NCI-H1417 (cell line): ENCODE data around the gene ABI3BP.

Source experiments
- DNase-seq, 3 experiments: peaks; one replicate each; lab custom pipeline; 2025; lab: John Stamatoyannopoulos, UW

Gene ABI3BP

DNA sequence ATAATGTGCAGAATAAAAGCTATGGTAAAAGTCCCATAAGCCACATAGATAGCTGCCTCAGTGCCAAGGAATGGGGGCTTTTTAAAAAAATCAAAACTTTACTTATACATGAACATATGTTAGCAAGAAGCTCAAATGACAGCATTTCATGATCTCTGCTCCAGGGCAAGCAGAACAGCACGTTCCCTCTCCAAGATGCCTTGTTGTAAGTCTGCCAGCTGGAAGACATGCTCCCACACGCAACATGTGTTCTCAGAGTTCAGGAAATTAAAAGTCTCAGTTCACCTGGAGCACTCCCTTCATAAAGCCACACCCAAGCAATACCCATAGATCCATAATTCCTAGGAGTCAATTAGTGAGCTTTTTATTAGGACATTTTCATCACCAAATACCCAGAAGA, 52.2 kb downstream of the ABI3BP start:
- no peak for DNase-seq

DNA sequence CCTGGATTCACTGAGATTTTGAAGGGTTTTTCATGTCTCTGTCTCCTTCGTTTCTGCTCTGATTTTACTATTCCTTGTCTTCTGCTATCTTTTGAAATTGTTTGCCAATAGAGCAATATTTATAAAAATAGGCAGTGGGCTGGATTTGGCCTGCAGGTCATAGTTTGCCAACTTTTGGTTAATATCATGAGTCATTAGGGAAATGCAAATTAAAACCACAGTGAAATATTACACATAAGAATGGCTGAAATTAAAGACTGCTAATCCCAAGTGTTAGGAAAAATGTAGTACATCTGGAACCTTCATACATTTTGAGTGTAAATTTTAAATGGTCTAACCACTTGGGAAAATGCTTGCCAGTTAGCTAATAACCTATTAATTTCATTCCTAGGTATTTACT, 56.3 kb downstream of the ABI3BP start:
- no peak for DNase-seq

DNA sequence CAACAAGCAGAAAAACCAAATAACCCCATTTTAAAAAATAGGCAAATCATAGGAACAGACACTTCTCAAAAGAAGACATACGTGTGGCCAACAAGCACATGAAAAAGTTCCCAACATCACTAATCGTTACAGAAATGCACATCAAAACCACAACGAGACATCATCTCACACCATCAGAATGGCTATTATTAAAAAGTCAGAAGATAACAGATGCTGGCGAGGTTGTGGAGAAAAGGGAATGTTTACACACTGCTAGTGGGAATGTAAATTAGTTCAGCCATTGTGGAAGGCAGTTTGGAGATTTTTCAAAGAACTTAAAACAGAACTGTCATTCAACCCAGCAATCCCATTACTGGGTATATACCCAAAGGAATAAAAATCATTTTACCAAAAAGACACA, 60.7 kb downstream of the ABI3BP start:
- DNase-seq, result no peak

DNA sequence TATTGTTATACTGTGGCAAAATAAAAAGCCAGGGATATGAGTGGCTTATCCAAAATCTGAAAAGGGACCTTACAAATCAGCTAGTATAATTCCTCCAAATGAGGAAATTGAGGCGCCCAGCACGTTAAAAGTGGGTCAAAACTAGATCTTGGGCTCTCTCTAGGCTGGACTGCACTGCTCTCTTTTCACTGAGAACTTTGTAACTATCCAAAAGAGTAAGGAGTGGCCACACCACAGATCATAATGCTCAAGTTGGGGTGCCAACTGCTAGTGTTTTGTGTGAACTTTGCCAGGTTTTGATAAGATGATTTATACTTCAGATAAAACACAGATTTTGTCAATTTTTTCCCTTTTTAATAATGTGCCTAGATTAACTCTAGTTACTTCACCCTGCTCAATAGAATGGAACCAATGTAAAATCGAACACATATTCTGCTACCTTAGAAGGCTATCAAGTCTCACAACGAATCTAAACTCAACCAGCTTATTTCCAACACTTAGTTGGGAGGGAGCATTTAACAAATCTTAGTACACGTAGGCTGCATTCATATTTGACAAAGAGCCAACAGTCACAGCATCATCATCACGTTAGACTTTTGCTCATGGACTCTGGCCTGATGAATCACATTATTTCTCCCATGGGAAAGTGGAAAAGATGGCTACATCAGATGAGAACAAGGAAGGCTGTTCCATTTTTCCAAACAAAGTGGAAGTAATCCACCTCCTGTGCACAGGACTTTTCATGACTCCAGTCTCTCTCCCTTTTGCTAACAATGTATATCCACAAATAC, 64.4 kb downstream of the ABI3BP start:
- DNase-seq, result no peak

DNA sequence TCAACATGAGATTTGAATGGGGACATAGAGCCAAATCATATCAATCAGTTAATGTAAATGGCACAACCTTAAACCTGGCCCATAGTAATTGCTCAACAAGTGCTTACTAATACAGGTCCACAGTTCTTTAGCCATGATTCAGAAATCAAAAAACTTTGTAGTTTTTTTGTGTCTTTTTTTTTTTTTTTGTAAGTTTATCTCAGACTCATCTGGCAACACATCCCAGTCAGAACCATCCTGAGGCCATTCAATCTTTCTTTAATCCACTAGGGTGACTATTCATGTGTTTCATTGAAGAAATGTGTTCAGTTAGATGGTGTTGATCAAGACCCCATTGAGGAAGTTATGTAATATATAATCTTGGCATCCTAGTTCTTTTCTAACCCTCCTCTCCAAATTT, 65.4 kb downstream of the ABI3BP start:
- DNase-seq, result no peak

DNA sequence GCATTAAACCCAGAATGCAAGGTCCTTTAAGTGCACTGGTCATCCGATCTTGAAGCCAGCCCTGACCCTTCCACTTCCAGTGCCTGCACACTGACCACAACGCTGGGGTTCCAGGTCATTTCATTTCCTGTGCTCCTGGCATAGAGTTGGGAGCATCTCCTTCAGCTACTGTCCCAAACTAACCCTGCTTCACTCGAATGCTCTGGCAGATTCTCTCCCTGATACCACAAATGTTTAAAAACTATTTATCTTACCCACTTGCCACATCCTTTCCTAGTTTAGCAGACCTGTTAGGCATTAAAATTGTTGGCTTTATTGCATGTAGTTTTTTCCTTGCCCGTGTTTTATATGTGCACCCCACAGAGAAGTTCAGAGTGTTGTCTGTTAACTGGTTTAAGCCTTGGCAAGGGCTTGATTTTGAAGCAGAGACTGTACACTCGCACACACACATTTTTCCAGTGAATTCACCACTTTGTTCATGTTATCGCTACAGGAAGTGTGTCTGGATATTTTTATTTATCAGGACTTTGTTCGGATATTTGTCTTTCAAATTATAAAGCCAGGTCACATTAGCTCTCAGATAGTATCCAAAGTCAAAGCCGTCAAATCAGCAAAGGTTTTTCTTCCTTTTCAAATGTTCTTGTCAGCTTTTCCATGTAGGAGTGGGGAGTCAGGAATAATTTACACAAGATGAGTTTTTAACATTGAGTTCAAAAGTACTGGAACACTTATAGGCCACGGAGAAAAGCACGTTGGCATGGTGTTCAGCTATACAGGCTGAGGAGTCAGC, 77.3 kb downstream of the ABI3BP start:
- DNase-seq, result no peak

DNA sequence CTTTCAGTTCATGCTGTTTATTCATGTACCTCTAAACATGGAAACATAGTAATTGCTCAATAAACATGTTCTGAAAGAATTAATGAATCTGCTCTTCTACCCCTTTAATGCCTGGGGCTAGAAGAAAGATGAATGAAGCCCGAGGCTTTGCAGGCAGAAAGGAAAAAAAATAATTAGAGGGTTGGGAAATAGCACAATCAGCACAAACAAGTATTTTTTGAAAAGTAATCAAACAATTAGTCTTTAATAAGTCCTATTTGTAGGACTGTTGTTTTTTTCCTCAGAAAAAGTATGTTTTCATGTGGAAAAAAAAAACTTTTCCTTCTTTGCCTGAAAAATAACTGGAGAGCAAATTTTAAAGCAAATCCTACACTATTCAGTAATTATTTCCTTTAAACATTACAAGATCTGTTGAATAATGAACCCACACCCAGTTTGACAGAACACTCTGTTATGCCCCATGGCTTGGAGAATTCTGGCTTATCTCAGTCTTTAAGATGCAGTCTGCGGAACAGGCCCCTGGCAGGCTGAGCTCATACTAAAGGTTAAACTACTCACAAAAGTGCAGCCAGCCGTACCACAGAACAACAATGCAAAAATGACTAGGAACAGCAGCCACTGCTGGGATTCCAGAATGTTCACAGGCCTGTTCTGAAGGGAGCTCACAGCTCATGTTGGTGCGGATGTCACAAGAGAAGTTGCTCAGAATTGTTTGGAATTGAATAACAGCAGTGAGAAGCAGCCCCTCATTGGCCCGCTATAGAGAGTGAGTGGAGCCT, 79.2 kb downstream of the ABI3BP start:
- peak in 1 of 3 experiments; percentile 5 for DNase-seq

DNA sequence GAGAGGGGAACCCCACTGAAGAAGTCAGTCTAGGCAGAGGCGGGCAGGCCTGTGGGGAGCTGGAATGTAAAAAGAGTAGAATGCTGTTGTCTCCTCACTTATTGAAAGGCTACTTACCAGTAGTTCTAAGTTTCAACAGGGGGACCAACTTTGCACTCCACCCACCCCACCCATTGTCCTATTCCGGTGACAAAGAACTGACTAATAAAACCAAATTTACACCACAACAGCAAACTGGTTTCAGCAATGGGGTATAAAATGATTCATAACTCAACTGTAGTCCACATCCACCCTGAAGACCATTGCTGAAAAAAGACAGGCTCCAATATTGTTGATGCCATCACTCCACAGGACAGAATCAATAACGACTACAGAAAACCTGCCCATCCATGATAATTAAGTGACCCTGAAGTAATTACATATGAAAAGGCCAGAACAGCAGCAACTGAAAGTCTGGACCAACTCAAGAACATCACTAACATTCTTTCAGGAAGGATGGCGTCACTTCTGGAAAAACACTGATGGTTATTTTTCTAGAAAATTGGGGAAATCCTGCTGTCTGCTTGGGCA, 80.2 kb downstream of the ABI3BP start:
- DNase-seq, result no peak

DNA sequence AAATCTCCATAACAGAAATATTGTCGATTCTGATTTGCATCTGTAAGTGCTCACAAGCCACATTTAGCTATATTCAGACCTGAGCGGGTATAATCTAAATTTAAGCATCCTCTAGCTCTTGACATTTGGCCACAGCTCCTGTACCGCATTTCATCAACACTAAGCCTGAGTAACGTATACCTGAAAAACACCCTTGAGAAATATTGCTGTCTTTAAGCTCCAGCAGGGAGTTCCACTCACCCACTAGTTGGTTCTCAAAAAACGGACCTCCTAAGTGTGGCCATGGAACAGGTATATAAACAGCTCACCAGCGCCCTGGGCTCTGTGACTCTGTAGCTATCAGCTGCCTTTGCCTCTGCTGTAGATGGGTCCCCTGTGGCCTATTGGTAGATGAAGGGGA, 80.7 kb downstream of the ABI3BP start:
- no peak for DNase-seq

DNA sequence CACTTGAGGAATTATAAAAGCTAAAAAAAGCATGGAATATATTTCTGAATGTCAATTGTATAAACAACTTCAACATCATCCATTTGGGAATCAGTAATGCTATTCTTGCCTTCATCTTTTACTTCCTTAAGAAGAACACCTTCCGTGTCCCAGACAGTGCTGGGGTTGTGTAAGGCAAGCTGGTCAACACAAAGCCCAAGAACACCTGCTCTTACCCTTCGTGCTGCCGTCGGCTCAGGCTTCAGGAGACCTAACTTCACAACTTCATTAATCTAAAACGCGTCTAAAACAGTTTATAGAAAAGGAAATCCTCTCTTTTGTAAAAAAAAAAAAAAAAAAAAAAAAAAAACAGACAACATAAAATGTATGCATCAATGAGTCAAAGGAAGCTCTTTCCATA, 81.3 kb downstream of the ABI3BP start:
- no peak for DNase-seq

DNA sequence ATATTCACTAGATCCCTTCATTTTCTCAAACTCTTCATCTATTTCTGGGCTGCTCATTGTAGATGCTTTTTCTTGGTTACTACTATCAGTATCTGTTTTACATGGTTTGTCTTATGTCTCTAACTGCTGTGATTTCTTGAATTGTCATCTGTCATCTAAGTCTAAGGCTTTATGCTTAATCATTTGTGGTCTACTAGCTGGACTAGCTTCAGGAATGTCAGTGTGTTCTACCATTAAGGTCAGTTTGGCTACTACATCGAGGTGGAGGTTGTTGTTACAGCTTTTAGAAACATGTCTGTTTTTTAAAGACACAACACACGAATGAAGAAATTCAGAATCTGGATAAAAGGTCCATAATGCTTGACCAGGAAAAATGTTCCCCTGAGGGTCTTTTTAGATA, 82.2 kb downstream of the ABI3BP start:
- DNase-seq, result no peak

DNA sequence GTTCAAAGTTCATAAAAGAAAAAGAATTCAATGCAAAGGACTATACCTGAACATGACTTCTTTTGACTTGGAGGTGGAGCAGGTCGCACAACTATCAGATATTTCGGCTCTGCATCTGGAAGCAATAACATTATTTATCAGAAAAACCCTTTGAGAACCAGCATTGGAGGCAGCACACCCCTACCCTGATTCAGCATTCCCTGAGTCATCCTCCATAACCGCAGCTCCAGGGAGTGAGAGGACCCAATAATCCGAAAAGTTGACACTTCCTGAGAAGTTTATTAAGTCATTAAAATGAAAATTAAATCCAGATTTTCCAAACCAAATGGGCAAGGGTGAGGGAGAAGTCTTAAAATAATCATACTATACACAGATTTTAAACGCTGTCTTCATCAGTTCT, 90.6 kb downstream of the ABI3BP start:
- no peak for DNase-seq

DNA sequence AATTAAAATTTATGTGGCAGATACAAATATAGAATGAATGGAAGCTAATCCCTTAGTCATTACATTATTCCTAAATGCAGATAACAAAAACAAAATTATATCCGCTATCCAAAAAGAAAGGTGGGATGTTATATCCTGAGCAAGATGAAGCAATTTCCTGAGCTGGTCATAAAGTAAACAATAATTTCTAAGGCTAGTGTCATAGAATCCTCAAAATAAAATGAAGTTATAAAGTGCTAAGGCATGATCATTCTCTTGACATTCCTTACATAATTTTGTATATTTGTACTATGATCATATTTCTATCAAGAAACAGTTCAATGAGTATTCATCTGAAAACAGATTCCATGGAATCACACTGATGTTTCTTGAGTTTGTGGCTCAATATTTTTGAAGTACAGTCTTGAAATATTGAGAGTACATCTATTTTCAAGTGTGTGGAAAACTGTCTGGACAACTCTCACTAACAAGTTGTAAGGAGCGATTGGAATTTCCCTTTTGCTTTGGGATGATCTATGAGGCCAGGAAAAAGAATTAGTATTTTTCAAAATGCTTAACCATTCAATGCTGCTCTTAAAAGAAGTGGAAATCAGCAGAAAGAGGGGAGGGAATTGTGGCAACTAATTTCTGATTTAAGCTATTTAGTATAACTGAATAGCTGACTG, 92.4 kb downstream of the ABI3BP start:
- no peak for DNase-seq

DNA sequence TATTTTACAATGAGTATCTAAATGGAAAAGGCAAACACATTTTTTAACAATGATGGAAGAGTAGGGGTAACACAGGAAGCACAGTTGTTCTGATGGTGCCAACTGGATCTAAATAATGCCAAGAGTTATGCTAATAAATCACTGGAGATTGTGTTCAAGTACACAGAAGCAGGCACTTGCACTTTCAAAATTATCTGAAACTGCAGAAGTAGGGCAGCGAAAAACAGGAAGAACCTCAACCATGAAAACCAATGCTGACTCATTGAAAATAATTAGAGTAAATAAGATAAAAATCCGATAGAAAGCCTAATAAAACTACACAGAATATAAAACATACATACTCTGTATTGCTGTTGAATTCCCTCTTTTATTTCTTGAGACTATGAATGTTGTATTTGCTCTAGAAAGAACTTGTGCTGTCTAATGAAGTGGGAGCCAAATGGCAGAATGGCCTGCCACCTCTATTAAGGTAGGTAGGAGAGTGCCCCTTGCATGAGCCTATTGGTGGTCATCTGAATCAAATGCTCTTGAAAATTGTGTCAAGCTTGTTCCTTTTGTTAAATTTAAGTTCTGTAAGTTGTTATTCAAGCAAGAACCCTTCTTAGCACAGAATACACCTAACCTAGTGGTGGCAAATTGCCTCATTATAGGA, 93.7 kb downstream of the ABI3BP start:
- no peak for DNase-seq

DNA sequence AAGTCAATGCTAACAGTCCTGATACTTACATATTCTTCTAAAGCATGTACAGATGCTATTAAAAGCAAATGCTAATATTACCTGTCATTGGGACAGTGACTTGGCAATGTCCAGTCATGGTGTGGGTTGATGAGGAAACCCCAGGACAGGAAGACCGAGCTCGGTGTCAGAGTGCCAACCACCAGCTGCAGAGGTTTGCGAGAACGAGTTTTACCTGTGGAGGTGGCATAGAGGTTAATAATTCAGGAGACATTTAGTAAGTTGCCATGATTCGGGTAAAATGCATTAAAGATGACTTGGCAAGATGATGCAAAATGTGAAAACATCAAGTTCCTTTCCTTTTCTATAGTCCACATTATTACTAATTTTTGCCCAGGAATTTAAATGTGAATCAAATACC, 94.5 kb downstream of the ABI3BP start:
- DNase-seq, result no peak

DNA sequence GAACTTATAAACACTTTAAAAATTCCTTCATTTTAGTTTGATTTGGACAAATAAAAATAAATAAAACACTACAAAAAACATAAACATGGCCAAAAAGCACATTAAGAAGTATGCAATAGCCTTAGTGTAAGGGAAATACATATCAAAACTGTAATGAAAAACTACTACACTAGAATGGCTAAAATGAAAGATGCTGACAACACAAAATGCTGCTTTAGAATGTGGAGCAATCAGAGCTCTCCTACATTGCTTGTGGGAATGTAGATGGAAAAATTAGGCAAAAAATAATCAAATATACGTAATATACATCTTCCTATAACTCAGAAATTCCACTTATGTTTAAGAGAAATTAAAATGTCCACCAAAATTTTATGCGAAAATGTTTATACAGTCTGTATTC, 96.2 kb downstream of the ABI3BP start:
- no peak for DNase-seq

DNA sequence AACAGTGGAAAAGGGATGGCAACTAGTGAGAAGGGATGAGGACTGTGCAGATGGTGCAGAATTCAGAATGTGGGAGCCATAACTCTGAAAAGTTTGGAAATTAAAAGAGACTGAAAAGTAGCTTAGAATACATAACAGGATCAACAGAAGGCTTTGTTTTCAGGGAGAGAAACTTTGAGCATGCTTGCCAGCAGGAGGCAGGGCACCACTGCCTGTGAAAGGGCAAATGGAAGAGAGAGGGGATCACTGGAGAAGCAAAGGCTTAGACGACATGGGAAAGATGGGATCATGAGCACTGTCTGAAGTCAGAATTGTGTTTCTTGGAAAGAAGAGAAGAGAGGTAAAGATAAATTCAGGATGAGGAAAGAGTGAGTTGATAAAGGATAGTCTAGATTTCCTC, 99.6 kb downstream of the ABI3BP start:
- peak in 1 of 3 experiments; percentile 12 for DNase-seq

DNA sequence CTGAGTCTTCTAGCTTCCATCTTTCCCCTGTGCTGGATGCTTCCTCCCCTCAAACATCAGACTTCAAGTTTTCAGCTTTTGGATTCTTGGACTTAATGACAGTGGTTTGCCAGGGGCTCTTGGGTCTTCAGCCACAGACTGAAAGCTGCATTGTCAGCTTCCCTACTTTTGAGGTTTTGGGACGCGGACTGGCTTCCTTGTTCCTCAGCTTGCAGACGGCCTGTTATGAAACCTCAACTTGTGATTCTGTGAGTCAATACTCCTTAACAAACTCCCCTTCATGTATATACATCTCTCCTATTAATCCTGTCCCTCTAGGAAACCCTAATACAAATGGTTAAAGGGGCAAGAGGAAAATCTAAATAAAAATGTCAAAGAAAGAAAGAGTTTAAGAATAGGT, 100.1 kb downstream of the ABI3BP start:
- no peak for DNase-seq

DNA sequence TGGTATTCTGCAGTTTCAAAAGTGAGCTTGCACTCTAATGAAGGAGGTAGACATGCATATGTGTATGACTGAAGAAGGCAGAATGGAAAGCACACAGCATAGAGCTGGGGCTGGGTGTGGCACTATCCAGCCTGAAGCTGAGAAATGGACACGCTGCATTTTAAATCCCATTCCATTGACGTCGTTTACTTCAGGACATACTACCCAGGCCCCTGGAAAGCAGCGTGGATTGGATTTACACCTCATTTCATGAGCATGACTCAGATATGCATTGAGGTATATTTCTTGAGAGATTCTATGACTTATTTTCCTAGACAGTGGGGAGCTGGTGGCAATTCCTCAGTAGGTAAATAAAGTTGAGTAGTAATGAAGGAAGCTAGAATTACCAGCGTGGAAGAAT, 101.4 kb downstream of the ABI3BP start:
- DNase-seq, result no peak

DNA sequence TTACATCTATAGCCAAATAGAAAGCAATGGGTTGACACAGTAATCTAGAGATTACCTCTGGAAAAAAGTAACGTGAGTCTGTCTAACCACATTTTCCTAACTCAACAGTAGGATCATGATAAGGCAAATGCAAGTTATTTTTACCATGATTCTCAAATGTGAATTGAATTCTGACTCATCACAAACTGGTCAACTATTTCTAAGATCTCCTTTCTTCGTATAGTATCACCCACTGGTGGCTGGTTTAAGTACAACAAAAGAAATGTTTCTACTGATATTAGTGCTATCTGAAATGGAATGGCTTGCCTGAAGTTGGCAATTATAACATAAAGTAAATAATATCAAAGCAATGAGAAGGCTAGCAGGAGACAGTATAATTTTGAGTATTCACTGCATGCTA, 102.2 kb downstream of the ABI3BP start:
- no peak for DNase-seq

DNA sequence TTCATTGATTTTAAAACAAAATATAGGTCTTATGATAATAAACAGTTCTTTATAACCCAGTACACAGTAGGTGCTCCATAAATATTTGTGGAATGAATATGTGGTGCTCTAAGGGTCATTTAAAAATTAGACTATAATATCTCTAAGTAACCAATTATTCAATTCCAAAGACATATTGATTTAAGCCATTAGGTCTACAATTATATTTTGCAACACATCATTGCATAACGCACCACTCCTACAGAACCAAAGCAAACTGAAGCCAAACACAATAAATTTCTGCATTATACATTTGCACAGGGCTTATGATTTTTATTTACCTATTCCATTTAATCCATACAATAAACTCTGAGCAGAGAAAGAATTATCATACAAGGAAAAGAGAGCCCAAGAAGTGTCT, 104.3 kb downstream of the ABI3BP start:
- DNase-seq, result no peak
